ENCODE measurements around the gene CST3.

DNA sequence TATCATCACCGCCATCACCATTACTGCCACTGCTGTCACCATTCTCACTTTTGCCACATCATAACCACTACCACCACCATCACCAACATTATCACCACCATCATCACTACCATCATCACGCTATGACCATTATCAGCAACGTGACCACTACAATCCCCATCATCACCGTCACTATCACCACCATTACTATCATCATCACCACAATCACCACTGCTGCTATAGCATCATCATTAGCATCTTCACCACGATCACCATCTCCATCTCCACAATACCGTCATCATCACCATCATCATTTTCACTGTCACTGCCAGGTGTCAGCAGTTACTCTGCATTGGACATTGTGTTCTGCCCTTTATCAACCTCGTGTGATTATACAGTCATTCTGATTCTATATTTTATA lies 32.1 kb upstream of the CST3 start:
- no peak for TF ChIP-seq POLR2A (IDR thresholded peaks at IDR 0.05)
- TF ChIP-seq, protein P1, sequence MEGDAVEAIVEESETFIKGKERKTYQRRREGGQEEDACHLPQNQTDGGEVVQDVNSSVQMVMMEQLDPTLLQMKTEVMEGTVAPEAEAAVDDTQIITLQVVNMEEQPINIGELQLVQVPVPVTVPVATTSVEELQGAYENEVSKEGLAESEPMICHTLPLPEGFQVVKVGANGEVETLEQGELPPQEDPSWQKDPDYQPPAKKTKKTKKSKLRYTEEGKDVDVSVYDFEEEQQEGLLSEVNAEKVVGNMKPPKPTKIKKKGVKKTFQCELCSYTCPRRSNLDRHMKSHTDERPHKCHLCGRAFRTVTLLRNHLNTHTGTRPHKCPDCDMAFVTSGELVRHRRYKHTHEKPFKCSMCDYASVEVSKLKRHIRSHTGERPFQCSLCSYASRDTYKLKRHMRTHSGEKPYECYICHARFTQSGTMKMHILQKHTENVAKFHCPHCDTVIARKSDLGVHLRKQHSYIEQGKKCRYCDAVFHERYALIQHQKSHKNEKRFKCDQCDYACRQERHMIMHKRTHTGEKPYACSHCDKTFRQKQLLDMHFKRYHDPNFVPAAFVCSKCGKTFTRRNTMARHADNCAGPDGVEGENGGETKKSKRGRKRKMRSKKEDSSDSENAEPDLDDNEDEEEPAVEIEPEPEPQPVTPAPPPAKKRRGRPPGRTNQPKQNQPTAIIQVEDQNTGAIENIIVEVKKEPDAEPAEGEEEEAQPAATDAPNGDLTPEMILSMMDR (IDR thresholded peaks at IDR 0.05): no peak
